Measurements from ENCODE around the gene JAKMIP2.
"Not testable (repeated sequence)": the region's sequence is repeated elsewhere in the genome, so short reads cannot be mapped to it uniquely, and the experiment has no call there.

The JAKMIP2 gene

DNA sequence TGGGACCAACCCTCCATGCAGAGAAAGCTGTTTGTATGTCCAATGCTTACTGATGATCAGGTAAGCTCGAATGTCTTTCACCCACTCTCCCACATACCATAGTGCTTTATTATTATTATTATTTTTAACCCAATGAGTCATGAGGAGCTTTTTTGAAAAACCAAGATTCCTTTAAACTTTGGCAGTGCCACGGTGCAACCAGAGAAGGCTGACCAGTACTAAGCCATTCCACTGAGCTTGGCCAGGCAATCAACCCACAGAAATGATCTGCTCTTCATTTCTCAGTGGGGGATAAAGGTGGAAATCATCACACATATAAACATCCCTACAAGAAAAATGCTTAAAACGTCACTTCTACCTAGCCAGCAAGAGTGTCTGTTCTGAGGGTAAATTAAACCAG is 35.5 kb downstream of the JAKMIP2 start:
- DNase-seq (ENCODE audit: low read depth in 2 of 2), result no peak

DNA sequence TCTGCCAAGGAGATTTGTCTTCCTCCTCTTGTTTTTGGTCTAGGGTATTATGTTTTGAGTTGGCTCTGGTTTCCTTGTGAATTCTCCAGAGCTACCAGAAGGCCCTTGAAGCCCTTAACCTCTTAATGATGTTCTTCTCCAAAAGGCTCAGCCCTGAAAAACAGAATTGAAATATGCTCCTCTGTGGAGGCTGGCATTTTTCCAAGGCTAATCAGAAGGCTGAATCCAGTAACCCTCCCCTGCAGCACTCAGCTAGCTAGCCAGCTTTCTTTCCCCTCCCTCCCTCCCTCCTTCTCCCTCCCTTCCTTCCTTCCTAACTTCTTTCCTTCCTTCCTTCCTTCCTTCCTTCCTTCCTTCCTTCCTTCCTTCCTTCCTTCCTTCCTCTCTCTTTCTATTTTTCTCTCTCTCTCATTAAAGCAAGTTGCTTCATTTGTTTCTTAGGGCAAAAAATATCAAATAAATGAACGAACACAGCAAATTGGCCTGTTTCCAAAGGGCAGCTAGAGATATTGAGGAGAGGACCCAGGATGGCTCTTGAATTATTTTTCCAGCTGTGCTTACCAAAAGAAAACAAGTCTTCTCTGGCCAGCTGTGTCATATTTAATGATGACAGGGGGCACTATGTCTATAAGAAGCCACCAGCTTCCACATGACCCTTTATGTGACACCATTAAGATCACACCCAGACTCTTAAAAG is 38.7 kb downstream of the JAKMIP2 start:
- no peak for DNase-seq (ENCODE audit: low read depth in 2 of 2)

DNA sequence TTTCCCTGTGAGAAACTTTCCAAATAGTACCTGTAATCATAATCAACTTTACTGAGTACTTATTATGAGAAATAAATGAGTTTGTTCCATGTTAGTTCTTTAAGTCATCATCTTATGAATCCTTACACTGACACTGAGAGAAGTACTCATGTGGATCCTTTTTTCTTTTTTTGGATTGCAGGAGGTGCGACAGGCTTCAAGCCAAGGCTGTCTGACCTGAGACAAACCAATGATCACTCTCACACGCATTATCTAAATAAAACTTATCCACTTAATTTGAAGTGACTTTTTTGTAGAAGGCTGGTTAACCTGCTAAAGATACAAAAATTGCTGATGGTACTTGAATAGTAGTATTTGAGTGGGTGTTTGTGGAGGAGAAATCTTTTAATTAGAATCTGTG is 39.5 kb downstream of the JAKMIP2 start:
- DNase-seq (ENCODE audit: low read depth in 2 of 2), result no peak

DNA sequence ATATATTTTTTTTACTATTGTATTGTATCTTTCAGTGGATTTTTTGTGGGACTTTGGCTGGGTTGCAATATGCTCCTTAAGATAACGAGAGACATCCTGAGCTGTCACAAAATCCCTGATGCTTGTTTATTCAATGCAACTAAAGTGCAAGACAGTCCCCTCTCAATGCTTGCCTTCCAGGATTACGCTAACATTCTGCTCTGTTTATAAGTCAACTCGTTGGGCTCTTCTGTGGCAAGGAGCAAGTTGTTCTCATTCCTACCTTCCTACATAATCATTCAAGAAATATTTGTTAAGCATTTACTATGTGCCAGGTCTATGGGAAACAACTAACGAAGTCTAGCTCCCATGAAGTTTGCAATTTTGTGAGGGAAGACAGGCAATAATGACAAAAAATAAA is 40.4 kb downstream of the JAKMIP2 start:
- no peak for DNase-seq (ENCODE audit: low read depth in 2 of 2)

DNA sequence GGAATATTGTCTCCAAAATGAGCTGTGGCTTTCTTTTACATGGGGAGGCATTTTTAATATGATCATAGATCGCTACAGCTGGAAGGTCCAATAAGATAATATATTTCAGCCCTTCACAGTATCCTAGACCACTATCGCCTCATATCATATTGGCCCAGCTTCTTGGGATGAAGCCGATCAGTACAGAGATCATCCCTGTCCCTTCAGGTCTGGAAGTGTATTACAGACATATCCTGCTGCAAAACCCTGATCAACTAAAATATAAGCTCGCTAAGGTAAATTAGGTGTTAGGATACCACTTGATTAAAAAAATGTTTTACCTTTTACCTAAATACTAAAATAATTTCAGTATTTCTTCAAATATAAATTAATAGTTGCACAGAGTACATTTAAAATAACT is 41.7 kb downstream of the JAKMIP2 start:
- no peak for DNase-seq (ENCODE audit: low read depth in 2 of 2)

DNA sequence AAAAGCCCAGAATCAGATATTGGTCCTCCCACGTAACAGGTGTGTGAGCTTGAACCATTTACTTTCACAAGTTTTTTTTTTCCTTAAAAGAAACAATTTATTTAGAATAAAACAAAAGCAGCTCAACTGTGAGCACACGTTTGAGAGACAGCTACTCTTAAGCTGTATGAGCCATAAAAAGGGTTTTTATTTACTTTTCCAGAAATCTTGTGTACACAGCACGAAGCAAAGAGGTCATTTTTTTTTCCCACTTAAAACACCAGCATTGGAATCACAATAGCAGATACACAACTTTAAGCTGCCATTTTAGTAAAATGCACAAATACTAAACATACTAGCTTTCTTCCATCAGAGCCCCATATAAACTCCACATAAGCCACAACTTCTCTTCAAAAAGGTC is 44.6 kb downstream of the JAKMIP2 start:
- no peak for DNase-seq (ENCODE audit: low read depth in 2 of 2)

DNA sequence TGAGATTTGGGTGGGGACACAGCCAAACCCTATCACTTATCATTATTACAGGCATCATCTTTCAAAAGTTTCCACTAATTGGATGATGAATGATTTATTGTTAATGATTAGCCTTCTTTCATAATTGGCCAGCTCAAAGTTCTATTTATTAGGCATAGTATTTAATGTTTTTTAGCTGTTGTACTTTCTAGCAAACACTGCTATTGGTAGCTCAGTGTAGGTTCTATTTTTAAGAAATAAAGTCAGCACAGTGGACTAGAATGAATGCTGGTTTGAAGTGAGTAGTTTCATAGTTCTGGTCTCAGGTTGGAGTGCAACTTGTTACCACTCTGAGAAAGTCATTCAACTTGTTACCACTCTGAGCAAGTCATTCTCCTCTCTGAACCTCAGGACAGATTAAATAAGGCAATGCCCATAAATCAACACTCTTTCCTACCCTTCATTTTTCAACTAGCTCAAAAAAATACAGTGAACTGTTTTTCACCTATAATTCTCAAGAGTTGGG is 46.9 kb downstream of the JAKMIP2 start:
- no peak for DNase-seq (ENCODE audit: low read depth in 2 of 2)

DNA sequence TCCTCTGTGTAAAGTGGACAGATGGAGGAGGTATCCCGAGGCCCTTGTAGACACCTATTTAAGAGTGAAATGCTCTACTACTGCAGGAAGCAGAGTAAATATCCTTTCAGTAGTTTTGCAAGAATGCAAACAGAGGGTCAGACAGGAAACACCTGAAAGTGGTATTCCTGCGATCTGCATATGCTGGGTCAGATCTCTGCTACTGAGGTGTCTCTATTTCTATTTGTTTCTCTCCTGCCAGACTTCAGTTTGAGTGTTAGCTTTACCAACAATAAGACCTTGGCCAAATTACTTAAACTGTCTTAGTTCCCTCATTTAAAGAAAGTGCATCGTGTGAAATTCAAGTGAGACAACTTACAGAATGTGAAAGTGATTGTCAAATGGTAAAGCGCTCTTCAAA is 47.6 kb downstream of the JAKMIP2 start:
- DNase-seq (ENCODE audit: low read depth in 2 of 2), result no peak

DNA sequence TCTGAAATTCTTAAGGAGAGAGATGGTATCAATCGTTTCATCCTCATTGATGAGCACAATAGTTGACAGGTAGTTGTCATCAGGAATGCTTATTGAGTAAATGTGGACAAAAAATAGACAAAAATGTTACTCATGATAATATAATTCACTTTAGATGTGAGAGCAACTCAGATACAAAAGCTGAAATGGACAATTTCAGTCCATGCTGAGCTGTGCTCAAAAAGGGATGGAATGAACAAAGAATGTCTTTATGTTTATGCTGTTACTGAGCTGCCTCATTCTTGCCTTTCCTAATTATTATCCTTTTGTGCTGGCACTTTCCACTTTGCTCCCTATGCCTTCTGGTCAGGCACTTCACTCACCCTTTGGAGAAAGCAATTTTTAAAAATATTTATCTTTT is 49.5 kb downstream of the JAKMIP2 start:
- DNase-seq (ENCODE audit: low read depth in 2 of 2), result no peak

DNA sequence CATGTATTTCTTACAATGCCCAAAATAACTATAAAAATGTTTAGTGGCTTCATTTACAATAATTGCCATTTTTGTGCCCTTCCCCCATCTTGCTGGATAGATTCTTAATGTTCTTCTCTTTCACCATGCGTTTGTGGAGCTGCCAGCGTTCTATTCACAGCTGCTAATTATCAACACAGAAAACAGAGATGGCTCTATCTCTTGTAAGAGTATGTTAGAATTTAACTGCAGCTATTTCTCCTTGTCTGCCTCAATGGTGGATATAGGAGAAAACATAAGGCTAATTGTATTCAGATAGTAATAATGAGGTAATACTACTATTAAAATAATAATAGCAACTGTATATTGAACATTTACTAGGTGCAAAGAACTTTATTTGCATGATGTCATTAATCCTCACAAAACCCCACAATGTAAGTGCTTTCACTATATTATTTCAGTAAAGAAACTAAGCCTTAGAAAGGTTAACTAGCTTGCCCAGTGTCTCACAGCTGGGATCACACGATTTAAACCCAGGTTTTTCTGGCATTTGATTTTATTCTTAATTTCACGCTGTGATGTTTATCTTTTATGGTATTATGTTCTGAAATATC is 50.1 kb downstream of the JAKMIP2 start:
- no peak for DNase-seq (ENCODE audit: low read depth in 2 of 2)

DNA sequence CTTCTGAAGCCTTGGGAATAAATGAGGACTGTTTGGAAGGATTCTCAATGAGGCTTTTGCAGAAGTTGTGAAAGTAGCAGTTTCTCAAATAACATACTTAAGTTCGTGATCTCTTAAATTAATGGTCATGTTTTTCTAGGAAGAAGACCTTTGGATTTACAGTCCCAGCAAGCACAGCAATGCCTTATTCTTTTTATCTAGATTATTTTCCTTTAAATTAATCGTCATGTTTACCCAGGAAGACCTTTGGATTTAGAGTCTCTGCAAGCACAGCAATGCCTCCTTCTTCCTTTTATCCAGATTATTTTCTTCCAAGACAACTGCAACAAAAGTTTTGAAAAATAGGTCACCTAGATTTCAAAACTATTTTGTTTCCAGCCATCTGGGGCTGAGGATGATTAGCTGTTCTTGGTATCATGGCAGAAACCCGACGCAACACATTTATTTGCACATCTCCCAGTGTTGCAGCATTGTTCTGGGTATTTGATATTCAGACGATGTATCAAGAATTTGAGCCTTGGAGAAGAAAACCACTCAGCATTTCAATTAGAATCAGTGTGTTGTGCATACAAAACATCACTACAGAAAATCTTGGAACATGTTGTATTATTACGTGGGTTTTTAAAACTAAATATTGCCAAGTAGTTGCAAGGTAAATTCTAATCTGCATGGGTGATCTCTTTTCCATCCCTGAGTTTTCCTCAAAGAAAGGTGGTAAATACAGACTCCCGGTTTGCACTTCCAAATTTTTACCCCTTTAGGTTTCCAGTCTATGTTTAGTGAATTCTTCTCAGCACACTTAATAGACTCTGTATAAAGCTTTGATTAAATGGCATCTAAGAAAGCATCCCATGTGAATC is 50.9 kb downstream of the JAKMIP2 start:
- DNase-seq (ENCODE audit: low read depth in 2 of 2), result no peak

DNA sequence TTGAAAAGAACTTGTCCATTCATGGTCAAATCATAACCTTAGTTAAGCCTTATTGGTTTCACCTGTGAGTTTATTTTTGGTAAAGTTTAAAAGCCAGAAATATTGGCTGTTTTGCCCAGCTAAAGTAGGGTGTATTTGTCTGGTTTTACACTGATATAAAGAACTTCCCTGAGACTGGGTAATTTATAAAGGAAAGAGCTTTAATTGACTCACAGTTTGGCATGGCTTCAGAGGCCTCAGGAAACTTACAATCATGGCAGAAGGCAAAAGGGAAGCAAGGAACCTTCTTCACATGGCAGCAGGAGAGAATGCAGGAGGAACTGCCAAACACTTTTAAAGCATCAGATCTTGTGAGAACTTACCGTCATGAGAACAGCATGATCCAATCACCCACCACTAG is 55.3 kb downstream of the JAKMIP2 start:
- no peak for DNase-seq (ENCODE audit: low read depth in 2 of 2)

DNA sequence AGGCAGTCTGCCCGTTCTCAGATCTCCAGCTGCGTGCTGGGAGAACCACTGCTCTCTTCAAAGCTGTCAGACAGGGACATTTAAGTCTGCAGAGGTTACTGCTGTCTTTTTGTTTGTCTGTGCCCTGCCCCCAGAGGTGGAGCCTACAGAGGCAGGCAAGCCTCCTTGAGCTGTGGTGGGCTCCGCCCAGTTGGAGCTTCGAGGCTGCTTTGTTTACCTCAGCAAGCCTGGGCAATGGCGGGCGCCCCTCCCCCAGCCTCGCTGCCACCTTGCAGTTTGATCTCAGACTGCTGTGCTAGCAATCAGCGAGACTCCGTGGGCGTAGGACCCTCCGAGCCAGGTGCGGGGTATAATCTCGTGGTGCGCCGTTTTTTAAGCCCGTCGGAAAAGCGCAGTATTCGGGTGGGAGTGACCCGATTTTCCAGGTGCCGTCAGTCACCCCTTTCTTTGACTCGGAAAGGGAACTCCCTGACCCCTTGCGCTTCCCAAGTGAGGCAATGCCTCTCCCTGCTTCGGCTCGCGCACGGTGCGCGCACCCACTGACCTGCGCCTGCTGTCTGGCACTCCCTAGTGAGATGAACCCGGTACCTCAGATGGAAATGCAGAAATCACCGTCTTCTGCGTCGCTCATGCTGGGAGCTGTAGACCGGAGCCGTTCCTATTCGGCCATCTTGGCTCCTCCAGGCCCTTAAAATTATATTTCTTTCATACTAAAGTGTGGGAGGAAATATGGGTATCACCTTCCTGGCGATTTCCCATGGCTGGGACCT is 61.2 kb downstream of the JAKMIP2 start:
- DNase-seq (ENCODE audit: low read depth in 2 of 2), result not testable (repeated sequence)

DNA sequence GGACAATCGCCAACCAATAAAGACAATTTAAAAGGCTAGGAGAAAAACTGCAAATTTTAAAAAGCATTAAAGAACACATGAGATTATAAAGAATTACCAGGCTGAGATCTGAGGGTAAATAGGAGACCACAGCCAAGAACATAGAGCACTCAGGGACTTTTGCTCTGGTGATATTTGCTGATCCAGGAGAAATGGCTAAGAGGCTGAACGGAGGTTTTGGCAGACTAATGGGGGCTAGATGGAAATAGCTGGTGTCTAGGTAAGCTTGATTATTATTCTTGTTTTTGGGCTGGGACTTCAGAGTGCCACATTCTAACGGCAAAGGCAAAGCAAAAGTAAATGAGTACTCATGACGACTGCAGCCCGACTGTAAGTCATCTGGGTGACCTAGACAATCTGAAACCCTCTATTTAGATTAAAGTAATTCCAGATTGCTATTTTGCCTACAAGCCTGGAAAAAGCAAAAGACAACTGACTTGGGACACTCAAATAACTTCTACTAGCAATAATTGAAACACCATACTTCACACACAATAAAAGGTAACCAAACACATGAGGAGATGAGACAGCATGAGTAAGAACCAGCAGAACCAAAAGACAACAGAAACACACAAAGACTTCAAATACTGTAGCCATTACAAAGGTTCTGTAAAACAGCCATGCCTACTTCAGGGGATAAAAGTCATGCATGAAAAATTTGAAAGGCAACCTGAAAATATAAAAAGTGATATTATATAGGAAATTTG is 68.8 kb downstream of the JAKMIP2 start:
- no peak for DNase-seq (ENCODE audit: low read depth in 2 of 2)

DNA sequence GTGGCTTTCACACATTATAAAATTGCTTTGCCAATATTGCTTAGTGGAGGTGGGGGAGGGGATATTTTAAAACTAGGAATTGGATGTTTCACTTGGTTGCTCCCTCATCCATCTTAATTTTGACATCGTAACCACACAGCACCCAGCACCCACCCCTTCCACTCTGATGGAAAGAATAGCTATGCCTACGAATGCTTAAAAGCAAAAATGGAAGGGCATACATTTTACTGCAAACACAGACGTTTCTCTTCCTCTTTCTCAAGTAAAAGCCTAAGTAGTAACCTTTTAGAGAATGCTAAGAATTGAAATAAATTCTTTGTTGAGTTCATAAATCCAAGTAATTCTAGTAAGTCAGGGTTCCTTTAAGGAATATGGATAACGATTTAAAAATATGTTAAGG is 69.9 kb downstream of the JAKMIP2 start:
- no peak for DNase-seq (ENCODE audit: low read depth in 2 of 2)

DNA sequence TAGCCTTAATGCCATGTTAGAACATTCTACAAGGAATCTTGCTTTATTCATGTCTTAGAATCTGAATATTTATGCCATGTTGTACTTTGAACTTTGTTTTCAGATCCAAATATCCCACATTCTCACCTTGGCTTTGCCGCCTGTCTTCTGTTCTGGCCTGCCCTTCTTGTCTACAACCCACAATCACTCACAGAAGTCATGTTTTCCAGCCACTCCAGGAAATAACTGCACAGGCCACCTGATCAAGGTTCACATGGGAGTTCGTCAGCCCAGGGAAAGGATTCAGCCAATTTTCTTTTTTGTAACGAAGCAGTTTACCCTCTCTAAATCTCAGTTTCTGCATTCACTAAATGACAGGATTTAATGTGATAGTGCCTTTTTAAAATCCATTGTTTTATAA is 70.5 kb downstream of the JAKMIP2 start:
- no peak for DNase-seq (ENCODE audit: low read depth in 2 of 2)

DNA sequence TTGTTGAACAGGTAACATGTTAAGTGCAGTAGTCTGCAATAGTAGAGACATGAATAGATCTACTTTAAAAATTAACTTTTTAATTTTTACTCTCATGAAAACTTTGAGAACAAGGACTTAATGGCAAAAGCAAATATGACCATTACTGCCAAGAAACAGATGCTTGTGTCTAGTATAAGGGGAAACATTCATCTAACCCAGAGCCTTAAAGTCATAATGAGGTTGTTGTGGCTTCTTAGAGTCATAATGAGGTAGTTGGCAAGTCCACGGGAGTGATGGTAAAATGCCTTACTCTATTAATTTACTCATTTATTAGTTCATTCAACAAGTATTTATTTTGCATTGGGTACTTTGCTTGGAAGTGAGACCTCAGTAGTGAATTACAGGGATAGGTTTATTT is 71.5 kb downstream of the JAKMIP2 start:
- no peak for DNase-seq (ENCODE audit: low read depth in 2 of 2)

DNA sequence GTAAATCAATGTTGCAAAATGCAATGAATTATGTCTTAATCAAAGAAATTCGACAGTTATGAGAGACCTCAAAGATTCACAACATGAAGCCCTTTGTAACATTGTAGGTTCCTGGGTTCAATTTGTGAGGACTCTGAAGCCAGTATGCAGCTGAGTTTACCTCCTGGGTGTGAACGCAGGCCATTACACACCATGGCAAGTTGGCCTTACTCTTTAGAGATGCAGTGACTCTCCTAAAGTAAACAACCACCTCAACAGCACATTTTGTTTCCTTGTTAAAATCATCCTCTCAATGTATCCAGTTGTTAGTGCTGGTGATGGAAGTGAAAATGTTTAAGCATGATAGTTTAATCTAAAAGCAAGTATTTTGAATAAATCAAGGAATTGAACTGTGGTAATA is 73.8 kb downstream of the JAKMIP2 start:
- DNase-seq (ENCODE audit: low read depth in 2 of 2), result no peak

DNA sequence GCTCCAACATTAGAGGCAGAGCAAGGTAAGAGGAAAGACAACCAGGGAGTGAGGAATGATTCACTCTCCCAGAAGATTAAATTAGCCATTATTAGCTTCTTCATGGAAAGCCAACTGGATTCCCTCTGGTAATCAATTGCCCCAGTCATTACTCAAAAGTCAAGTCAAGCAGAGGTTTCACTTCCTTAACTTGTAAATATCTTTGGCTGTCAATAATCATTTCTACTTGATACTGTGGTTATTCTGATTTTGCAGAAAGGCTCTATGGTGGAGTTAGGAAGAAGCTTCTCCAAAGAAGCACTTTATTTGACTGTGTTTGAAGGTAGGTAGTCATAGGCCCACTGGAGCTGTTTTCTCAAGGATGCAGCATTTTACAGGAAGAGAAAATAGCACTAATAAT is 78.0 kb downstream of the JAKMIP2 start:
- no peak for DNase-seq (ENCODE audit: low read depth in 2 of 2)

DNA sequence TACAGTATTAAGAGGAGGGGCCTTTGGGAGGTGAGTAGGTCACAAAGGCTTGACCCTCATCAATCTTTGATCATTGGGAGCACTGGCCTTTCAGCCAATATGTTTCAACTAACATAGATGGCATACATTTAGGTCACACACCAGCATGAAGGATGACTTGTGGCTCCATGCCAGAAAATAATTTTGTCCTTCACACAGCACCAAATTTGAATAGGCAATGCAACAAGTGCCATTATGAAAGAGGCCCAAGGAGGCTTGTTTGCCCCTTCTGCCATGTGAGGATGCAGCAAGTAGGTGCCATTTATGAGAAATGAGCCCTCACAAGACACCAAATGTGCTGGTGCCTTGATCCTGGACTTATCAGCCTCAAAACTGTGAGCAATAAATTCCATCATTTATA is 81.1 kb downstream of the JAKMIP2 start:
- DNase-seq (ENCODE audit: low read depth in 2 of 2), result no peak

DNA sequence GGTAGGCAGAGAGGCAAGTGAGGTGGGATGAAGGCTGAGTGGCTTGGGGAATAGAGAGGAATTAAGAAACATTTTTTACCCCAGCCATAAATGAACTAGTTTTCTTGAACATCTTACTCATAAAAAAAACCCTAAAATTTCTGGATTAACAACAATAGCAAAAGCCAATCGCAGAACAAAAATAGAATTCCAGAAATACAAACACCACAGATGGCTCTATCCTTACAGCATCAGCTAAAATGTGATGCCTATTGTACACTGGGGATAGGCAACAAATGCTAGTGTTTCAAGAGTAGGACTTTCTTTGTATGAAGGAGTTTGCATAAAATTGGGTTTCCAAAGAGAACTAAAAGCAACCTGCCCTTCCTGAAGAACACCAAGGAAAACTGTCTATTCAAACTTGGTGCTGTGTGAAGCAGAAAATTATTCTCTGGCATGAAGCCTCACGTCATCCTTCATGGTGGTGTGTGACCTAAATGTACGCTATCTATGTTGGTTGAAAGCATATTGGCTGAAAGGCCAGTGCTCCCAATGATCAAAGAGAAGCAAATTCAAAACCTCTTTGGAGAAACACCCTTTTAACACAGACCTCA is 82.9 kb downstream of the JAKMIP2 start:
- DNase-seq (ENCODE audit: low read depth in 2 of 2), result no peak

All from fibroblast of skin of left quadriceps (primary cell).